ENCODE results near the gene RORB.

The RORB gene

GRCh38 chr9:74503666-74504065, 6.5 kb downstream of the RORB start:
- DNase-seq (ENCODE audit: low read depth), result no peak
- TF ChIP-seq CTCF (conservative IDR thresholded peaks at IDR 0.05; ENCODE audit: control insufficient read depth, insufficient read depth, low read depth, low read length), result no peak
- no peak overlapping the region for H3K4me3 ChIP-seq (ENCODE audit: control insufficient read depth, low read depth, low read length)

- no peak for TF ChIP-seq CTCF (conservative IDR thresholded peaks at IDR 0.05; ENCODE audit: control insufficient read depth, insufficient read depth, low read depth, low read length)
- no peak overlapping the region for H3K4me3 ChIP-seq (ENCODE audit: control insufficient read depth, low read depth, low read length)
- DNase-seq (ENCODE audit: low read depth), result no peak
Measured at GRCh38 chr9:74511333-74511732, 14.2 kb downstream of the RORB start.

GRCh38 chr9:74512416-74512815, 15.3 kb downstream of the RORB start:
- no peak overlapping the region for H3K4me3 ChIP-seq (ENCODE audit: control insufficient read depth, low read depth, low read length)
- DNase-seq (ENCODE audit: low read depth), result no peak
- TF ChIP-seq CTCF (conservative IDR thresholded peaks at IDR 0.05; ENCODE audit: control insufficient read depth, insufficient read depth, low read depth, low read length), result no peak

- no peak for DNase-seq (ENCODE audit: low read depth)
Measured at GRCh38 chr9:74513221-74513620, 16.1 kb downstream of the RORB start.

GRCh38 chr9:74517188-74517587, 20.1 kb downstream of the RORB start:
- no peak for TF ChIP-seq CTCF (conservative IDR thresholded peaks at IDR 0.05; ENCODE audit: control insufficient read depth, insufficient read depth, low read depth, low read length)
- no peak for DNase-seq (ENCODE audit: low read depth)
- no peak overlapping the region for H3K4me3 ChIP-seq (ENCODE audit: control insufficient read depth, low read depth, low read length)

More at GRCh38 chr9:74513221-74513620, 16.1 kb downstream of the RORB start:
- no peak for TF ChIP-seq CTCF (conservative IDR thresholded peaks at IDR 0.05; ENCODE audit: control insufficient read depth, insufficient read depth, low read depth, low read length)
- H3K4me3 ChIP-seq (ENCODE audit: control insufficient read depth, low read depth, low read length), result no peak overlapping the region

GRCh38 chr9:74519419-74519818, 22.3 kb downstream of the RORB start:
- TF ChIP-seq CTCF (conservative IDR thresholded peaks at IDR 0.05; ENCODE audit: control insufficient read depth, insufficient read depth, low read depth, low read length), result no peak
- DNase-seq (ENCODE audit: low read depth), result no peak
- no peak overlapping the region for H3K4me3 ChIP-seq (ENCODE audit: control insufficient read depth, low read depth, low read length)

GRCh38 chr9:74521009-74521408, 23.9 kb downstream of the RORB start:
- peak; percentile 81 for DNase-seq (ENCODE audit: low read depth)
- no peak for TF ChIP-seq CTCF (conservative IDR thresholded peaks at IDR 0.05; ENCODE audit: control insufficient read depth, insufficient read depth, low read depth, low read length)
- H3K4me3 ChIP-seq (ENCODE audit: control insufficient read depth, low read depth, low read length), result no peak overlapping the region

All from fibroblast of mammary gland (primary cell).